NCI-H1092 (cell line): ENCODE measurements around the gene IFT27.

ENCODE experiments used
- DNase-seq: peaks from one replicate; lab custom pipeline; 2025; lab: John Stamatoyannopoulos, UW

The IFT27 gene, protein sequence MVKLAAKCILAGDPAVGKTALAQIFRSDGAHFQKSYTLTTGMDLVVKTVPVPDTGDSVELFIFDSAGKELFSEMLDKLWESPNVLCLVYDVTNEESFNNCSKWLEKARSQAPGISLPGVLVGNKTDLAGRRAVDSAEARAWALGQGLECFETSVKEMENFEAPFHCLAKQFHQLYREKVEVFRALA

DNA sequence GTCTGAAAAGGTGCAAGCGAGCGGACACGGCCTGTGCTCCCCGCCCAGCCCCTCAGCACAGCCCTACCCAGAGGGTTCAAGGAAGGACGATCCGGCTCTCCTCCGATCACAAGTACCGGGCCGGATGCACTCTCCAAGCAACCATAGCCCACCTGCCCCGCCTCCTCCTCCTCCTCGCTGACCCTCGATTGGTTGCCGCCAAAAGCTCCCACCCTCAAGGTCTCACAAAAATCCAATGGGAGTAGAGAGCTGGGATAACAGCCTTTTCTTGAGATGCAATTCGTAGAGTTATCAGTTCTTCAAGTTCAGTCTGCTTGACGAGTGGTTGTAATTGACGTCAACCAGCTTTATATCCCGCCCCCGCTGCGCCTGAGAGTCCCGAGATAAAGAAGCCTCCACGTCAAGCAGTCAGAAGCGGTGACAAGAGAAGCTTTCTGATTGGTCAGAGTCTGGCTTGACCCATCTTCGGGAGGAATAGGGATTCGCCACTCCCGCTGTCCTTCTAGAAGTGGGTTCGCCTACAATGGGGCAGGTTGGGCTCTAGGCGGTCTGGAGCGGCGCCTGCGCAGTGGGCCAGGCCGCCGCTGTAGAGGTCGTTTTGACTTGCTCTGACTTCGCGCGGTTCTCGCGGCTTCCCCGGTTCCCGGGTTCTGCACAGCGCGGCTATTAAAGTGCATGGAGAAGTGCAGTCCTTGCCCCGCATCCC is at the start of gene IFT27:
IFT27 (minus strand) TSS at position 156 of the 706 bp plus-strand sequence. CDS start 412 bp downstream, outside the sequence.
- DNase-seq, result peak; percentile 100

DNA sequence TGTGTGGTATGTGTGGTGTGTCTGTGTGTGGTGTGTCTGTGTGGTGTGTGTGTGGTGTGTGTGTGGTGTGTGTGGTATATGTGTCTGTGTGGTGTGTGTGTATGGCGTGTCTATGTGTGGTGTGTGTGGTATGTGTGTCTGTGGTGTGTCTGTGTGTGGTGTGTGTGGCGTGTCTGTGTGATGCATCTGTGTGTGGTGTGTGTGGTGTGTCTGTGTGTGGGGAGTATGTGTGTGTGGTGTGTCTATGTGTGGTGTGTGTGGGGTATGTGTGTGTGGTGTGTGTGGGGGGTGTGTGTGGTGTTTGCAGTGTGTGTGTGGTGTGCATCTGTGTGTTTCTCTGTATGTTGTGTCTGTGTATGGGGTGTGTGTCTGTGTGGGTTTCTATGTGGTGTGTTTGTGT is 48.7 kb upstream of the IFT27 start:
- DNase-seq, result no peak

DNA sequence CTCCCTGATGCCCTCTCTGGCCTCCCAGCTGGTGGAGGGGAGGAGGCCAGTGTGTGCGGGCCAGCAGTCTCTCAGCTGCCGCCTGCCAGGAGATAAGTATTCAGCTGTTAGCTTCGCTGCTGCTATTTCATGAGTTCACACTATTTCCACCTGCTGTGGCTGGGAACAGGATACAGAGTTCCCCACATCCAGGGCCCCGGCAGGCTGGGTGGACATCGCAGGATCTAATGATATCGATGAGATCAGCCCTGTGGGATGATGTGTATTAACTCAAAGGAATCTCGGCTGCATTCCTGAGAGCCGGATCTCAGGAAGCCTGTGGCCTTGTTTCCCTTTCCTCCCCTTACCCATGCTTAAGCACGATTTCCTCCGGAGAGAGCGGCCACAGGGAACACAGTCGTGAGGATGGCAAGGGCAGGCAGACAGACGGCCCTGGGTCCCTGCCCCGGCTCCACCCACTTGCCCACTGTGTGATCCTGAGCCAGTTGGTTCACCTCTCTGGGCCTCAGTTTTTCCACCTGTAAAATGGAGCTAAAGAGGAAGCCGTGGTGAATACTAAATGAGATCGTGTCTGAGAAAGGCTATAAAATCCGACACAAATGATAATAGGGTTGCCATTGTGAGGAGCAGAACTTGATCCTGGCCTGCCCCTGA is 47.4 kb upstream of the IFT27 start:
- no peak for DNase-seq

DNA sequence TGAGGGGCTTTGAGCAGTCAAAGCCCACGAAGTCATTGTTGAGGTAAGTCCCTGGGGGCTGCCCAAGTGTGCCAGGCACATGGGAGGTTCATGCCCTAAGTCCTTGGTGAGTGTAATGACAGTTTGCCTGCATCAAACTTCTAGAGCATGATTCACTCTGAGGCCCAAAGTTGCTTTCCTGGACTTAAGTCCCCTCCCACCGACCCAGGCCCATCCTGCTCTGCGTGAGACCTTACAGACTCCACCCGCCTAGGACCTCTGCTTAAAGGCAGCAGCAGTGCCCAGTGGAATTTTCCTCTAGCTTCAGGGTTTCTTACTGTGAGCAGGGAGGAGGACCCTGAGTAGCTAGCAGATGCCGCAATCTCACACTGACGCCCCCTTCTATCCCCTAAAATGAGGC is 46.7 kb upstream of the IFT27 start:
- DNase-seq, result no peak

DNA sequence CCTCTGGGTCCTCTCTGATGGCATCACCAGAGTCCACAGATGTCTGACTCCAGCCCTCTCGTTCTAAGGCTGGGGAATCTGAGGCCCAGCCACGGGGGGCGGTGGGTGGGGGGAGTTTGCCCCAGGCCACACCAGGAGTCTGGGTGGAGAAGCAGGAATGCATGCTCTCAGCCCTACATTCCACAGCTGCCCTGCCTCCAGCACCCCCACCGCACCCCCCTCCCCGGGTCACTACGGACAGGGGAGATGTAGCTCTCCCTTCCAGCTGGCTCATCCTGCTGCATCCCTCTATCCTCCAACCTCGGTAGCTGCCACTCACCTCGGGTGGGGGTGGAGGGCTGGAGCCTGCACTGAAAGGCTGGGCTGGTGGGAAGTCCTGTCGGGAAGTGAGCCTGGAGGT is 43.2 kb upstream of the IFT27 start:
- no peak for DNase-seq

DNA sequence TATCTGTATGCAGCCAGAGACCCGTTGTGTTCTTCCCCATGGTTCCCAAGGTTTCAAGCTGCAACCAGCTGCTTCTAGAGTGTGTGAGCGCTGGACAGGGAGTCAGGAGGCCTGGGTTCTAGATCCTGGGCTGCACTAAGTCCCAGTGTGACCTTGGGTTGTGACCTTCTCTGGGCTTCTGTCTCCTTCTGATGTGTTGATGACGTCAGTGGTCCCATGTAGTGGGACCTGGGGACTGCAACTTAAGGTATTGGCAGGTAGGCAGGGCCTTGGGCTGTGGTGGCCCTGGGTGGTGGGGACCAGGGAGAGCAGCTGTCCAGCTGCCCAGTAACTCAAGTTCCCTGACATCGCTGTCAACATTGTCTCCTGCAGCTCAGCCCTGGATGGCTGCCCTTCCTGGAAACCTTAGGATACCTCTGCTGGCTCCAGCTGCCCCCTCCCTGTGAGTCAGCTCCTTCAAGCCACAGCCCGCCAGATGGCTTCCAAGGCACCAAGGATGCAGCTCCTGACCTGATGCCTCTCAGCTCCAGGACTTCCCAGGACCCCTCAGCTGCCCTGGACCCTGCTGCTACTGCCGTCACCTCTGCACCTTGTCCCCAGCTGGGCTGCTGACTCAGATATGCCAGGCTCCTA is 42.2 kb upstream of the IFT27 start:
- no peak for DNase-seq

- no peak for DNase-seq
Measured at GRCh38 chr22:36817525-36817848, 41.6 kb upstream of the IFT27 start.

DNA sequence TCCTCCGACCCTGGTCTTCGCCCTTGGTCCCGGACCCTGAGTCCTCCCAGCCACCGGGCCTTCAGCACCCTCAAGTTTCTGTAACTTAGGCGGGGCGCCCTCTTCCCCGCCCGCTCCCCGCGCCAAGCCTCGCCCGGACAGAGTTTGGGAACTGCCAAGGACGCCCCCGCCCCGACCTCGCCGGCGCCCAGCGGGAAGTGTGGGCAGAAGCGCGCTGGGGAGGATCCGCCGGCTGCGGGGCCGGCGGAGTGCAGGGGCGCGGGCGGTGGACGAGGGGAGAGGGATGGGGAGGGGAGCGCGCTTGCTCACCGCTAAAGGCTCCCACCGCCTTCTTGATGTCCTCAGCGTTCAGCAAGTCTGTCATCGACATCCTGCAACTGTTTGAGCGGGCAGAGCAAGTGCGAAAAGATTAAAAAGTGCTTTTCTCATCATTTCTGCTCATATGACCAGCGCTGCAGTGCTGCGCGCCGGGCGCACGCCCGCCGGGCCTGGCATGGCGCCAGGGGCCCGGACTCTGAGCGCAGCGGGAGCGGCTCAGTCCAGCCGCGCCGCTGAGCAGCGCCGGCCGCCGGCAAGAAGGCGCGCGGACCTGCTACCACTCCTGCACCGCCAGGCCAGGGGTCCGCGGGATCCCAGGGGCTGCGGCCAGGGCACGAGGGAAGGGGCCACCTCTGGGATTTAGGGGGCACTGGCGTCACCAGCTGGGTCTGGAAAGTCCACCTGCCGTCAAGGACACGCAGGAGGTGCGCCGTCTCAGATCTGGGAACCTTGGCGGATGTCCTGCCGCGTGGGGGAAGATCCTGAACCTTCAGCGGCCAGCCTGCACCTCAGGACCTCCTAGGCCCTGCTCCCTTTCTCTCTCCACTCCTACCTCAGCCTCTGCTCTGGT is 41.0 kb upstream of the IFT27 start, which contains the start of gene PVALB:
PVALB (minus strand) TSS at position 400 of the 889 bp plus-strand sequence; CDS start at position 370, 30 bp downstream.
- DNase-seq, result no peak

DNA sequence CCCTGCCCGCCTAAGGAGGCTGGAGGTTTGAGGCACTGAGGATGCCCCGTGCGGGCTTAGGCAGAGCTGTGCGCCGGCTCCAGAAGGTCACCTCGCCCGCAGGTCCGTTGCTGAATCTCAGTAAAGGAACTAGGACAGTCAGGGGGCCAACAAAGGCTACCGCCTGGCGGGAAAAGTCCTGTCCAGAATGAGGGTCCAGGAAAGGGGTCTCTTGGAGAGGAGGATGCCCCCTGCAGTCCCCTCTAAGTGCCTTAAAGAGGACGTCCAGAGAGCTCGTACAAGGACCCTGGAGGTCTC is 40.4 kb upstream of the IFT27 start:
- DNase-seq, result no peak

GRCh38 chr22:36815558-36816338 is 39.8 kb upstream of the IFT27 start:
- no peak for DNase-seq

- DNase-seq, result no peak
Measured at GRCh38 chr22:36814801-36815200, 38.9 kb upstream of the IFT27 start.

DNA sequence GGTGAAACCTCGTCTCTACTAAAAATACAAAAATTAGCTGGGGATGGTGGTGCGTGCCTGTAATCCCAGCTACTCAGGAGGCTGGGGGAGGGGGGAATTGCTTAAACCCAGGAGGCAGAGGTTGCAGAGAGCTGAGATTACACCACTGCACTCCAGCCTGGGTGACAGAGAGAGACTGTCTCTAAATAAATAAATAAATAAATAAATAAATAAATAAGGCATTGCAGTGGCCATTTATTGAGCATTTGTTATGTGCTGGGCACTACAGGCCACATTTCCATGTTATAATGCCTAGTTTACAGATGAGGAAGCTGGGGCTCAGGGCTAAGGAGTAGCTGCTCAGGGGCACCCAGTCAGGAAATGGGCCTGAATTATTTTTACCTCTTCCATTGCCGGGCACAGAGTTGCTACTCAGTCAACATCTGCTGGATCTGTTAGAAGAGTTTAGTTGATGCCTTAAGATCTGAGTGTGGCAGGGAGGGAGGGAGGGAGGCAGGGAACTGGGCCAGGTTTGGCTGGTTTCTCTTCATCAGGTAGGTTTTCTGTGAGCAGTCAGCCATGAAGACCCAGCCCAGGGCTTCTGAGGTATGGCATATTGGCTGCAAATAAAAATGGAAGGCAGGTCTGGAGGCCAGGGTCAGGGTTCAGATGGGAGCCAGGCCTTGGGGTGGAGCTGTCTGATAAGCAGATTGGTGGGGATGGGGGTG is 35.3 kb upstream of the IFT27 start:
- no peak for DNase-seq

DNA sequence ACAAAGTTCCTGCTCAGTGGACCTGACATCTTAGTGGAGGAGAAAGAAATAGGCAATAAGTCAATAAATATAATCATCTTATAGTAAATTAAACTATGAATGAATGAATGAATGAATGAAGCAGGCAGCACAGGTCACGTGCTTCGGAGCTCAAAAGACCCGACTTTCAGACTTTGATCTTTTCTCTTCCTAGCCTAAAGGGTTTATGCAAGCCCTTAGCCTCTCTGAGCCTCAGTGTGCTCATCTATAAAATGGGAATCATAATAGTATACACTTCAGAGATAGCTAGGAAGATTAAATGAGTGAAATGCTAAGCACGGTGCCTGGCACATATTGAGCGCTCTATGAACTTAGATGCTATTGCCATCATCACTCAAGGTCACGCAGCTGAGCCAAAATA is 33.4 kb upstream of the IFT27 start:
- DNase-seq, result no peak

- peak; percentile 15 for DNase-seq
Measured at GRCh38 chr22:36808721-36809344, 32.9 kb upstream of the IFT27 start.

- no peak for DNase-seq
Measured at GRCh38 chr22:36807627-36808026, 31.7 kb upstream of the IFT27 start.

DNA sequence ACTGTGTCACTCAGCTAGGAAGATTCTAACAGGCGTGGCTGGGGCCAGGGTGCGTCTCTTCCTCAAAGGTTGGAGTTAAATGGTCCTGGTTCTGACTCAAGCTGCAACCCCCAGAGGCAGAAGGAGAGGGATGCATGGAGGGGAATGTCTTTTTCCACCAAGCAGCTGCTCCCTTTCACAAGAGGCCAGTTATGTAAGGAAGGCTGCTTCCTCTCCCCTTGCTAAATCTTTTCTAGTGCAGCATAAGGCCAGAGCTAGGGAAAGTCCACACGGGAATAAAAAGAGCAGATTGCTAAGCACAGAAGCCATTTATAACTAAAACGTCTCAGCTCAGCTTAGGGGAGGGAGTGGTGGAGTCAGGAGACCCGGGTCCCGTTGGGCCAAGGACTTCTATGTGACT is 30.9 kb upstream of the IFT27 start:
- DNase-seq, result no peak

DNA sequence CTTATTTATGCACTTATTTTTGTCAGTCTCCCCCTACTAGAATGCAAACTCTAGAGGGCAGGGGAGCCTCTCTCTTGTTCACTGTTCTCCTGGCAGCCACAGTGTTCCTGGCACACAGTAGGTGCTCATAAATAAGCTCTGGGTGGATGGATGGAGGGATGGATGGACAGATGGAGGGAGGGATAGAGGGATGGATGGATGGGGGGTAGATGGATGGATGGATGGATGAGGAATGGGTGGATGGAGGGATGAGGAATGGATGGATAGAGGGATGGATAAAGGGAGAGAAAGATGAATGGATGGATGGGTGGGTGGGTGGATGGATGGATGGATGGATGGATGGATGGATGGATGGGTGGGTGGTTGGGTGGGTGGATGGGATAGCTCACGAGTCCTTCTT is 27.4 kb upstream of the IFT27 start:
- no peak for DNase-seq

GRCh38 chr22:36798674-36799066 is 22.8 kb upstream of the IFT27 start:
- DNase-seq, result no peak

GRCh38 chr22:36797911-36798673 is 22.2 kb upstream of the IFT27 start:
- no peak for DNase-seq

DNA sequence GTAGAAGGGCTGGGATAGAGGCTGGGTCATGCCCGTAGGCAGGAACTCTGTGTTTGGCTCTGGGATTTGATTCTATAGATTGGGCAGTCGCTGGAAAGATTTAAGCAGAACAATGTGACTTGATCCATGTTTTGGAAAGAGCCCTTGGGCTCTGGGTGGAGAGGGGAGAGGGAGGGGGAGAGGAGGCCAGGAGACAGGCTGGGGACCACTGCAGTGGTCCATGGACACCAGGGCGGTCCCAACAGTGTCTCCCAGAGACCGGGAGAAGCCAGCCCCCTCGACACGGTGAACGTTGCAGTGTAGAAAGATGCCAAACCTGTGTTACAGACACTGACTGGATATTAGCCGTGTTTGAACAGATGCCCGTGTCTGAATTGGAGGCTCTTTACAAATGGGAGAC is 21.5 kb upstream of the IFT27 start:
- no peak for DNase-seq
